ENCODE results near the gene ADCY5.

GRCh38 chr3:123374016-123374415, 74.9 kb downstream of the ADCY5 start:
- no peak for TF ChIP-seq CTCF (IDR thresholded peaks at IDR 0.05)
- TF ChIP-seq POLR2A (IDR thresholded peaks at IDR 0.05), result no peak

Measured in lower leg skin (tissue), 3 donors.